GM12878 (cell line): ENCODE measurements around the gene ATP5PO. TPM values are rescaled to one million over a fixed set of nuclear protein-coding genes. Genes with fewer than 3 reads are reported as not detected.

Source experiments
- ATAC-seq: fragments of 200-7000 bp; cut with Tn5 transposase; 3 replicates; pipeline ENCODE4 v1.9.1; 2020; ENCODE audit warnings: mild to moderate bottlenecking, moderate library complexity
- BruUV-seq: library from RNA; stranded (reverse); fragments of 400-500 nt; replicated peaks from 2 replicates; lab custom pipeline; 2021; lab: Mats Ljungman, UMichigan
- CTCF ChIA-PET: fragments of 300-600 bp; sonication (Branson Sonifier 250); formaldehyde crosslinking; extraction: SDS; loops from one replicate; lab custom pipeline; 2021; ENCODE audit warnings: inconsistent platforms; lab: Yijun Ruan, JAX
- POLR2A ChIA-PET: fragments of 350-600 bp; formaldehyde crosslinking; extraction: SDS; loops from one replicate; lab custom pipeline; 2021; ENCODE audit warnings: inconsistent platforms; lab: Charles Lee
- RAD21 ChIA-PET: fragments of 300-600 bp; sonication (Branson Sonifier 250); formaldehyde crosslinking; loops from one replicate; lab custom pipeline; 2023; ENCODE audit warnings: antibody characterized with exemption; ENCODE audit not compliant: unreplicated experiment; lab: Charles Lee
- SMC1A ChIA-PET: fragments of 300-600 bp; sonication (Branson Sonifier 250); formaldehyde crosslinking; loops from one replicate; lab custom pipeline; 2023; ENCODE audit not compliant: unreplicated experiment, uncharacterized antibody; lab: Charles Lee
- DNase-seq: peaks from one replicate; pipeline ENCODE4 v3.0.0-alpha.2; 2011; ENCODE audit warnings: low read depth, low spot score
- FAIRE-seq: peaks from 3 replicates; lab custom pipeline; 2011; peaks lifted over from hg19 to GRCh38; lab: Jason Lieb, UNC
- H2AFZ ChIP-seq: 2 replicates; pipeline ENCODE4 v1.6.0; 2011; ENCODE audit warnings: low read depth, low read length, control low read depth; ENCODE audit not compliant: control insufficient read depth
- H3K27ac ChIP-seq: 2 replicates; pipeline ENCODE4 v1.5.1; 2011; ENCODE audit warnings: control low read depth; ENCODE audit not compliant: control insufficient read depth, insufficient read depth
- H3K27me3 ChIP-seq, 2 experiments: replicated peaks in 1 of 2; 2 replicates each; pipeline versions ENCODE4 v1.6.0 to v1.6.1; 2011; ENCODE audit warnings: low read length in 1 of 2; ENCODE audit not compliant: control insufficient read depth in 2 of 2, insufficient read depth in 2 of 2
- H3K36me3 ChIP-seq, 2 experiments: 2 replicates each; pipeline ENCODE4 v1.5.1; 2011; ENCODE audit warnings: low read length in 1 of 2; ENCODE audit not compliant: control insufficient read depth in 2 of 2, insufficient read depth in 2 of 2
- H3K4me1 ChIP-seq: 2 replicates; pipeline ENCODE4 v1.6.1; 2011; ENCODE audit warnings: mild to moderate bottlenecking, low read length, moderate library complexity, mixed read lengths; ENCODE audit not compliant: control insufficient read depth, insufficient read depth
- H3K4me2 ChIP-seq: 2 replicates; pipeline ENCODE4 v1.6.0; 2011; ENCODE audit warnings: control low read depth; ENCODE audit not compliant: control insufficient read depth, insufficient read depth
- H3K4me3 ChIP-seq: fragments of 200-600 bp; sonication (generic); 2 replicates; pipeline ENCODE4 v1.5.1; 2016
- H3K79me2 ChIP-seq: 2 replicates; pipeline ENCODE4 v1.6.0; 2011; ENCODE audit warnings: low read length; ENCODE audit not compliant: control insufficient read depth, insufficient read depth
- H3K9ac ChIP-seq: 2 replicates; pipeline ENCODE4 v1.8.0; 2011; ENCODE audit warnings: low read length, control low read depth, mixed read lengths; ENCODE audit not compliant: control insufficient read depth, insufficient read depth
- H3K9me3 ChIP-seq: replicated peaks from 3 replicates; pipeline ENCODE4 v1.5.1; 2011; ENCODE audit warnings: mild to moderate bottlenecking, low read length; ENCODE audit not compliant: control insufficient read depth, insufficient read depth
- H4K20me1 ChIP-seq: 2 replicates; pipeline ENCODE4 v1.6.0; 2011; ENCODE audit not compliant: control insufficient read depth, insufficient read depth
- ASH2L ChIP-seq: fragments of 300-600, 200-600 bp; sonication (generic); IDR thresholded peaks from 2 replicates; pipeline ENCODE4 v1.6.1; 2017; ENCODE audit warnings: low read depth, mild to moderate bottlenecking, borderline replicate concordance
- BCL11A ChIP-seq: IDR thresholded peaks from 2 replicates; pipeline ENCODE4 v1.6.1; 2011; ENCODE audit warnings: low read depth, low read length
- BRCA1 ChIP-seq: IDR thresholded peaks from 2 replicates; pipeline ENCODE4 v1.6.1; 2011; ENCODE audit warnings: low read depth, low read length, improper control_type of control experiment
- CEBPB ChIP-seq, 2 experiments: fragments of 150-350 bp in 1 of 2; IDR thresholded peaks; 2 replicates each; pipeline ENCODE4 v1.6.1; 2012 to 2014; ENCODE audit warnings: low read depth in 2 of 2, low read length in 2 of 2, borderline replicate concordance in 1 of 2, inconsistent platforms in 1 of 2
- E4F1 ChIP-seq: fragments of 450-650 bp; IDR thresholded peaks from 2 replicates; pipeline ENCODE4 v1.6.1; 2018; ENCODE audit warnings: borderline replicate concordance, mild to moderate bottlenecking; ENCODE audit not compliant: partially characterized antibody
- IKZF1 ChIP-seq: fragments of 450-650 bp; conservative IDR thresholded peaks from 2 replicates; pipeline ENCODE4 v1.6.1; 2017; ENCODE audit warnings: antibody characterized with exemption, mild to moderate bottlenecking
- MEF2A ChIP-seq: IDR thresholded peaks from 2 replicates; pipeline ENCODE4 v1.6.1; 2011; ENCODE audit warnings: low read depth, mild to moderate bottlenecking, low read length, moderate library complexity; ENCODE audit not compliant: insufficient read depth
- NFXL1 ChIP-seq: fragments of 450-650 bp; IDR thresholded peaks from 2 replicates; pipeline ENCODE4 v1.6.1; 2017; ENCODE audit warnings: antibody characterized with exemption, mild to moderate bottlenecking, borderline replicate concordance
- PAX5 ChIP-seq: IDR thresholded peaks from 2 replicates; pipeline ENCODE4 v1.6.1; 2011; ENCODE audit warnings: low read depth, low read length, borderline replicate concordance
- PML ChIP-seq: IDR thresholded peaks from 2 replicates; pipeline ENCODE4 v1.6.1; 2012; ENCODE audit warnings: low read length, inconsistent platforms
- RELB ChIP-seq: fragments of 450-650 bp; IDR thresholded peaks from 2 replicates; pipeline ENCODE4 v1.6.1; 2017; ENCODE audit warnings: low read depth, mild to moderate bottlenecking, moderate library complexity
- SREBF2 ChIP-seq: IDR thresholded peaks from 2 replicates; pipeline ENCODE4 v1.6.1; 2012; ENCODE audit warnings: mild to moderate bottlenecking, low read length
- TBL1XR1 ChIP-seq: IDR thresholded peaks from 2 replicates; pipeline ENCODE4 v1.6.1; 2012; ENCODE audit warnings: low read depth, low read length, improper control_type of control experiment
- WRNIP1 ChIP-seq: IDR thresholded peaks from 2 replicates; pipeline ENCODE4 v1.6.1; 2011; ENCODE audit warnings: low read depth, low read length, improper control_type of control experiment, borderline replicate concordance
- ZBTB33 ChIP-seq: fragments of 450-650 bp; IDR thresholded peaks from 2 replicates; pipeline ENCODE4 v1.6.1; 2017; ENCODE audit warnings: mild to moderate bottlenecking
- WGBS: methylation state at CpG from one replicate; pipeline ENCODE4 v1.1.6; 2016; ENCODE audit warnings: low lambda C conversion rate; ENCODE audit not compliant: insufficient replicate concordance, insufficient coverage; ENCODE audit errors: missing lambda C conversion rate; 5-methylcytosine and 5-hydroxymethylcytosine counted together
- in situ Hi-C: fragments of 300-500 bp; cut with MboI; formaldehyde crosslinking; loops from 9 replicates; pipeline ENCODE4 v1.14.3; 2018; ENCODE audit warnings: mixed read lengths
- intact Hi-C: fragments of 100-400 bp; cut with micrococcal nuclease; formaldehyde crosslinking; loops from one replicate; pipeline ENCODE4 v1.14.2; 2022; ENCODE audit not compliant: unreplicated experiment
- polyA plus RNA-seq, 11 experiments: library from polyadenylated mRNA; depleted of rRNA in 4 of 11; unstranded in 6 of 11; stranded (reverse) in 5 of 11; fragments of >200 nt; fragmentation: Nextera tagmentation in 4 of 11; fragmentation: Illumina TruSeq in 1 of 11; extraction: Ambion mirVana in 4 of 11; extraction: Trizol in 1 of 11; gene quantifications; 1 replicate in 1 of 11; 2 replicates in 10 of 11; pipeline versions ENCODE4 v1.2.1 to v1.2.3, GENCODE V29; 2011 to 2016; ENCODE audit warnings: inconsistent platforms in 2 of 11, missing spikeins in 2 of 11, low read depth in 1 of 11
- total RNA-seq, 4 experiments: library from RNA; depleted of rRNA in 3 of 4; stranded (reverse); fragments of >200 nt in 3 of 4; fragmentation: Illumina TruSeq in 1 of 4; extraction: Trizol in 1 of 4; gene quantifications; 2 replicates each; pipeline versions ENCODE4 v1.2.1 to v1.2.3, GENCODE V29; 2013 to 2021

ATP5PO gene
- total and polyA plus RNA-seq, 10 of the 15 experiments (the other 5 are each of a cell fraction or from before 2014, with no cell fraction given) = 251 to 1,656 (median 470) TPM

- no peak for TF ChIP-seq E4F1
- TF ChIP-seq ZBTB33 = no peak
- no peak for TF ChIP-seq WRNIP1
- TF ChIP-seq, all 136 proteins: peak for 0
Measured at GRCh38 chr21:33878824-33879223, 36.8 kb downstream of the ATP5PO start (continued).

- no peaks in the 10 kb centered on the region for H3K9me3 ChIP-seq
- H3K4me2 ChIP-seq = no peak overlapping the region
- H3K9ac ChIP-seq = no peak overlapping the region
- no peak overlapping the region for H2AFZ ChIP-seq
- no peaks in the 10 kb centered on the region for H3K79me2 ChIP-seq
- intact Hi-C loops (no loop called here), in situ Hi-C loops (no loop called here)
- no peaks in the 10 kb centered on the region for H3K4me1 ChIP-seq
- ATAC-seq (no peak), FAIRE-seq (no peak), DNase-seq (no peak)
- H3K4me3 ChIP-seq = no peak overlapping the region
- H3K27ac ChIP-seq = no peak overlapping the region
- ChIA-PET SMC1A (no interaction called here), CTCF (no interaction called here), RAD21 (no interaction called here), POLR2A (no interaction called here)
- H3K36me3 ChIP-seq = no peaks in the 10 kb centered on the region
- H3K27me3 ChIP-seq = no peaks in the 10 kb centered on the region
- BruUV-seq = no TSS peak
- H4K20me1 ChIP-seq = no peaks in the 10 kb centered on the region
- 70% methylated on average over 20 of the region's 20 CpGs for WGBS
- TF ChIP-seq ASH2L (no peak), BCL11A (no peak), NFXL1 (no peak), BRCA1 (no peak), MEF2A (no peak), IKZF1 (no peak), SREBF2 (no peak), RELB (no peak), PML (no peak), PAX5 (no peak), CEBPB (IDR thresholded peaks at IDR 0.05; ENCODE audit: borderline replicate concordance in 1 of 2, low read depth in 2 of 2, low read length in 2 of 2) (no peak), TBL1XR1 (no peak)
Measured at GRCh38 chr21:33875026-33875695, 40.4 kb downstream of the ATP5PO start.
